ENCODE measurements around the gene GPR87.

The GPR87 gene

GRCh38 chr3:151330899-151331298 lies 14.3 kb upstream of the GPR87 start:
- H3K9me3 ChIP-seq (ENCODE audit: control insufficient read depth, insufficient read depth, low read length): no peaks in the 10 kb centered on the region
- no peak overlapping the region for H3K27ac ChIP-seq (ENCODE audit: low read depth, low read length)
- no peaks in the 10 kb centered on the region for H3K27me3 ChIP-seq (ENCODE audit: control insufficient read depth, insufficient read depth, low read length)
- no peaks in the 10 kb centered on the region for H3K36me3 ChIP-seq (ENCODE audit: control insufficient read depth, insufficient read depth, low read length)
- H3K9ac ChIP-seq (ENCODE audit: low read depth, low read length): no peak overlapping the region
- peaks cover 7% of the 10 kb centered on the region for H3K4me1 ChIP-seq (ENCODE audit: control insufficient read depth, insufficient read depth, low read length)
- H3K4me3 ChIP-seq (ENCODE audit: low read depth, low read length): no peak overlapping the region

DNA sequence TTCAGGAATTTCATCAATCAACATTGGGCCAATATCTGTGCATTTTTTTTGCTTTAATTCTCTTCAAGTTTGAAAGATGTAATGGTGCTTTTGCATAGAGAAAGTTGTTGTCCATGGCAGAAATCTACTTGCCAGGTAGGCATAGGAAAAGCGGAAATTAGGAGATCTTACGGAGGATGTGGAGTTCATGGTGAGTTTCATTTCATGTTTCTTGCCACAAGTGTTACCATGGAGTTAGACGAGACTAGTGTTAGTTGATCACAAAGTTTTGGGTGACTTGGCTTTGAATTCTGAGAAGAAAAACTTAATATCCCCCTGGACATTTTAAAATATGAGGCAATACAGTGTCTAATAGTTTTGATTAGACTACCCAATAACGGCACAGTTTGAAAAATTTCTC lies 13.8 kb upstream of the GPR87 start:
- no peak overlapping the region for H3K27ac ChIP-seq (ENCODE audit: low read depth, low read length)
- no peaks in the 10 kb centered on the region for H3K36me3 ChIP-seq (ENCODE audit: control insufficient read depth, insufficient read depth, low read length)
- H3K27me3 ChIP-seq (ENCODE audit: control insufficient read depth, insufficient read depth, low read length): no peaks in the 10 kb centered on the region
- H3K4me1 ChIP-seq (ENCODE audit: control insufficient read depth, insufficient read depth, low read length): peaks cover 7% of the 10 kb centered on the region
- H3K9me3 ChIP-seq (ENCODE audit: control insufficient read depth, insufficient read depth, low read length): no peaks in the 10 kb centered on the region
- H3K4me3 ChIP-seq (ENCODE audit: low read depth, low read length): no peak overlapping the region
- H3K9ac ChIP-seq (ENCODE audit: low read depth, low read length): no peak overlapping the region

- H3K4me3 ChIP-seq (ENCODE audit: low read depth, low read length): no peak within 1 kb of the TSS
- no peak within 1 kb of the TSS for H3K9ac ChIP-seq (ENCODE audit: low read depth, low read length)
Measured at GRCh38 chr3:151329363-151329762, 12.7 kb upstream of the GPR87 start, which contains the start of gene P2RY13. P2RY13 (minus strand) TSS chr3:151329549; CDS start chr3:151329528, 21 bp downstream.

GRCh38 chr3:151328298-151328995 lies 11.8 kb upstream of the GPR87 start:
- no peak overlapping the region for H3K4me3 ChIP-seq (ENCODE audit: low read depth, low read length)
- H3K36me3 ChIP-seq (ENCODE audit: control insufficient read depth, insufficient read depth, low read length): no peaks in the 10 kb centered on the region
- no peaks in the 10 kb centered on the region for H3K9me3 ChIP-seq (ENCODE audit: control insufficient read depth, insufficient read depth, low read length)
- H3K27ac ChIP-seq (ENCODE audit: low read depth, low read length): no peak overlapping the region
- peaks cover 7% of the 10 kb centered on the region for H3K4me1 ChIP-seq (ENCODE audit: control insufficient read depth, insufficient read depth, low read length)
- H3K27me3 ChIP-seq (ENCODE audit: control insufficient read depth, insufficient read depth, low read length): no peaks in the 10 kb centered on the region
- no peak overlapping the region for H3K9ac ChIP-seq (ENCODE audit: low read depth, low read length)

More at GRCh38 chr3:151329363-151329762, 12.7 kb upstream of the GPR87 start, which contains the start of gene P2RY13:
- Histone ChIP-seq H3K9me3 (ENCODE audit: control insufficient read depth, insufficient read depth, low read length) (no peaks in the 10 kb centered on the region), H3K36me3 (ENCODE audit: control insufficient read depth, insufficient read depth, low read length) (no peaks in the 10 kb centered on the region), H3K27ac (ENCODE audit: low read depth, low read length) (no peak within 1 kb of the TSS), H3K27me3 (ENCODE audit: control insufficient read depth, insufficient read depth, low read length) (no peaks in the 10 kb centered on the region), H3K4me1 (ENCODE audit: control insufficient read depth, insufficient read depth, low read length) (peaks cover 7% of the 10 kb centered on the region)

DNA sequence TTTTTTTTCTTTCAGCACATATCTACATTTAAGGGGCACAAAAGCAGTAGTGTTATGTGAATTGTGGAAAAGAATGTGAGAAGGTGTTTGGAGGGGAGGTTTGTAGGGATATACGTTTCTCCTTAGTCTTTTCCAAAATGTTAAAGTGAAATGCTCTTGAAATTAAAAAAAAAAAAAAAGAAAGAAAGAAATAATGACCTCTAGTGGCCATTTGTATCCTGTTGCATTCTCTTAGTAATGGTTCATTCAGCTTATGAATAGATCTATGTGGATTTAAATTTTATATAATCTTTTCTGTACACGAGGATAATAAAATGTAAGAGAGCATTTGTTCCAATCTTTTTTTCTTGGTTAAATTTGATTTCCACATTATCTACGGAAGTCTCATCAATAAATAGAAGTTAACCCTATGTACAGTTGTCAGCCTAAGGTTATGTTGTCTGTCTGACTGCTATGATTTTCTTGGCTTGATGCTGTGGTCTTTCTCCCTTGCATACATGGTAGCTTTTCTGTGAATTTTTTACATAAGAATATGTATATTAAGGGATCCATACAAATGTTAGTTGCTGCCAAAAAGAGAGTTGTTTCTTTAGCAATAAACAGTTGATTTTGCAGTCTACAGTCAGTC lies 11.1 kb upstream of the GPR87 start:
- Histone ChIP-seq H3K27me3 (ENCODE audit: control insufficient read depth, insufficient read depth, low read length) (no peaks in the 10 kb centered on the region), H3K9me3 (ENCODE audit: control insufficient read depth, insufficient read depth, low read length) (no peaks in the 10 kb centered on the region), H3K36me3 (ENCODE audit: control insufficient read depth, insufficient read depth, low read length) (no peaks in the 10 kb centered on the region), H3K4me3 (ENCODE audit: low read depth, low read length) (no peak overlapping the region), H3K9ac (ENCODE audit: low read depth, low read length) (no peak overlapping the region), H3K27ac (ENCODE audit: low read depth, low read length) (no peak overlapping the region), H3K4me1 (ENCODE audit: control insufficient read depth, insufficient read depth, low read length) (peaks cover 7% of the 10 kb centered on the region)

DNA sequence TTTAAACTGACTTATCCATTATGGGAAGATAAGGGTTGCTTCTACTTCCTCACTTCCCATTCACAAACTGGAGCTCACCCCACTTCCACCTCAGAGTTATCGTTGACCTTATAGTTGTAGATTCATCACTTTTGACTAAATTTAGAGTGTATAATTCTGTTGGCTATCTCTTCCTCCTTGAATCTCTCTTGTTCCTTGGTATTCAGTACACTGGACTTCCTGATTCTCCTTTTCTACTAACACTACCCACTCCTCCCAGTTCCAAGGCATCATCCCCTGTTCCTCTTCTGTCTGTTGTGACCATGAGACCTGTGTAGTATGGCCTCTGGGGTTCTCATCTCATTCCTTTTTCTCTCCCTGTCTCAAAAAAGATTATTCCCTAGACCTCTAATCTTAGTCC lies 5.9 kb upstream of the GPR87 start:
- H3K36me3 ChIP-seq (ENCODE audit: control insufficient read depth, insufficient read depth, low read length): no peaks in the 10 kb centered on the region
- H3K9ac ChIP-seq (ENCODE audit: low read depth, low read length): no peak overlapping the region
- H3K4me1 ChIP-seq (ENCODE audit: control insufficient read depth, insufficient read depth, low read length): peaks cover 20% of the 10 kb centered on the region
- no peak overlapping the region for H3K4me3 ChIP-seq (ENCODE audit: low read depth, low read length)
- H3K27ac ChIP-seq (ENCODE audit: low read depth, low read length): no peak overlapping the region
- no peaks in the 10 kb centered on the region for H3K27me3 ChIP-seq (ENCODE audit: control insufficient read depth, insufficient read depth, low read length)
- no peaks in the 10 kb centered on the region for H3K9me3 ChIP-seq (ENCODE audit: control insufficient read depth, insufficient read depth, low read length)

DNA sequence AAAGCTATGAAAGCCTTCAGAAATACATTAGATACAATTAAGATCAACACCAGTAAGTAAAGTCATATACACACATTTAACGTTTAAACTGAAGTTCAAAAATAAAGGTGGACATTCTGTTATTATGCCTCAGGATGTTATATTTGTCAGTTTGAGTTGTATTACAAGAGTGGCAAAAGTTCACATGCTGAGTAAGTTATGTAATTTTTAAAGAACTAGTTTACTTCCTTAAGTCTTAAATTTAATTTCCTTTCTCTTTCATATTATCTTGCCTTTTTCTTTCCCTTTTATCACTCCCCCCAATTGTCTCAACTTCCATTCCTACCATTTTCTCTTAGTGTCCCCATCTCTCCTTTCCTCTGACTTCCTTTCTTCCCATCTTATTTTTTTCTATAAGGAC lies 4.9 kb upstream of the GPR87 start:
- Histone ChIP-seq H3K27ac (ENCODE audit: low read depth, low read length) (no peak overlapping the region), H3K9me3 (ENCODE audit: control insufficient read depth, insufficient read depth, low read length) (no peaks in the 10 kb centered on the region), H3K36me3 (ENCODE audit: control insufficient read depth, insufficient read depth, low read length) (no peaks in the 10 kb centered on the region), H3K4me3 (ENCODE audit: low read depth, low read length) (no peak overlapping the region), H3K9ac (ENCODE audit: low read depth, low read length) (no peak overlapping the region), H3K4me1 (ENCODE audit: control insufficient read depth, insufficient read depth, low read length) (peaks cover 22% of the 10 kb centered on the region), H3K27me3 (ENCODE audit: control insufficient read depth, insufficient read depth, low read length) (no peaks in the 10 kb centered on the region)

DNA sequence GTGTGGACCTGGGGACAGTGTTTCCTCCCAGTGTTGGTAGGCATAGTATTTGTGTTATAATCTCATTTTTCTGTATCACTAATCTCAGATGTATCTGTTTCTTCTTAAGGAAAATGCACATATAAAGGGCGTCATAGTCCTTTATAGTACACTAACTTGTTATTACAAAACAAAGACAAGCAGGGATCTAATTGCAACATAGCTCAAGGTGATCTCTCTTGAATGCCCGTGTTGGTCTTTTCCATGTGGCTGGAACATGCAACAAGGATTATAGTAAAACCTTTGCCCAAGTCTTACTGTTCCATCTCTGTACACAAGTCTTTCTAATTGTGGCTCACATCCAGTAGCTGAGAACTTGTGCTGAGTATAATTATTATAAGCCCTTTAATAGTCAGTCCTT lies 3.5 kb upstream of the GPR87 start:
- peaks cover 30% of the 10 kb centered on the region for H3K4me1 ChIP-seq (ENCODE audit: control insufficient read depth, insufficient read depth, low read length)
- no peak overlapping the region for H3K9ac ChIP-seq (ENCODE audit: low read depth, low read length)
- H3K36me3 ChIP-seq (ENCODE audit: control insufficient read depth, insufficient read depth, low read length): no peaks in the 10 kb centered on the region
- no peak overlapping the region for H3K27ac ChIP-seq (ENCODE audit: low read depth, low read length)
- H3K4me3 ChIP-seq (ENCODE audit: low read depth, low read length): no peak overlapping the region
- no peaks in the 10 kb centered on the region for H3K27me3 ChIP-seq (ENCODE audit: control insufficient read depth, insufficient read depth, low read length)
- H3K9me3 ChIP-seq (ENCODE audit: control insufficient read depth, insufficient read depth, low read length): no peaks in the 10 kb centered on the region

GRCh38 chr3:151319628-151320027 lies 3.0 kb upstream of the GPR87 start:
- peaks cover 35% of the 10 kb centered on the region for H3K4me1 ChIP-seq (ENCODE audit: control insufficient read depth, insufficient read depth, low read length)
- no peak overlapping the region for H3K4me3 ChIP-seq (ENCODE audit: low read depth, low read length)
- no peaks in the 10 kb centered on the region for H3K27me3 ChIP-seq (ENCODE audit: control insufficient read depth, insufficient read depth, low read length)
- H3K36me3 ChIP-seq (ENCODE audit: control insufficient read depth, insufficient read depth, low read length): no peaks in the 10 kb centered on the region
- H3K27ac ChIP-seq (ENCODE audit: low read depth, low read length): no peak overlapping the region
- no peak overlapping the region for H3K9ac ChIP-seq (ENCODE audit: low read depth, low read length)
- no peaks in the 10 kb centered on the region for H3K9me3 ChIP-seq (ENCODE audit: control insufficient read depth, insufficient read depth, low read length)

- H3K9ac ChIP-seq (ENCODE audit: low read depth, low read length): no peak overlapping the region
- no peak overlapping the region for H3K27ac ChIP-seq (ENCODE audit: low read depth, low read length)
- no peaks in the 10 kb centered on the region for H3K36me3 ChIP-seq (ENCODE audit: control insufficient read depth, insufficient read depth, low read length)
- no peaks in the 10 kb centered on the region for H3K9me3 ChIP-seq (ENCODE audit: control insufficient read depth, insufficient read depth, low read length)
- H3K4me1 ChIP-seq (ENCODE audit: control insufficient read depth, insufficient read depth, low read length): peaks cover 39% of the 10 kb centered on the region
- no peaks in the 10 kb centered on the region for H3K27me3 ChIP-seq (ENCODE audit: control insufficient read depth, insufficient read depth, low read length)
- no peak overlapping the region for H3K4me3 ChIP-seq (ENCODE audit: low read depth, low read length)
Measured at GRCh38 chr3:151318991-151319390, 2.4 kb upstream of the GPR87 start.

DNA sequence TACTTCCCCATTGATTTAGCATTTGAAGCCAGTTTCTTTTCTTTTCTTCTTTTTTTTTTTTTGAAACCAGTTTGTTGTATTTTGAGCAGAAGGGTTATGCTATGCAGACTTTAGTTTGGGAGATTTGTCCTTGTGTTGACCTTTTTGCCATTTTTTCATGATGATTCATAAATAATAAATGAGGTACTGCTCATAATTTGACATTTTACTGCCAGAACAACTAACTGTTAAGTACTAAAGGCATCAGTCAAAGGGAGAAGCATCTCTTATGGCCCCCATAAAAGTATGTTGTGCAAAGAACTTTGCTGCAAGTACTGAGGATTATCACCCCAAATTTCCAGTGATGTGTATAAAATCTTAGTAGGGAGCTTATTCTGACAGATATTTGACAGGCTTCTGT lies 1.7 kb upstream of the GPR87 start:
- H3K27me3 ChIP-seq (ENCODE audit: control insufficient read depth, insufficient read depth, low read length): no peaks in the 10 kb centered on the region
- H3K4me1 ChIP-seq (ENCODE audit: control insufficient read depth, insufficient read depth, low read length): peaks cover 39% of the 10 kb centered on the region
- H3K9me3 ChIP-seq (ENCODE audit: control insufficient read depth, insufficient read depth, low read length): no peaks in the 10 kb centered on the region
- peak overlapping the region; percentile 2 for H3K27ac ChIP-seq (ENCODE audit: low read depth, low read length)
- no peaks in the 10 kb centered on the region for H3K36me3 ChIP-seq (ENCODE audit: control insufficient read depth, insufficient read depth, low read length)
- no peak overlapping the region for H3K4me3 ChIP-seq (ENCODE audit: low read depth, low read length)
- H3K9ac ChIP-seq (ENCODE audit: low read depth, low read length): no peak overlapping the region

All from HUES48 (cell line).